Activated CD8-positive, alpha-beta T cell treated with anti-CD3 and anti-CD28 coated beads for 36 hours (primary cell): Measurements from ENCODE around the gene AFAP1L2. TPM values are rescaled to one million over a fixed set of nuclear protein-coding genes. Genes with fewer than 3 reads are reported as not detected.

Experiments
- ATAC-seq: fragments of 200-7000 bp; cut with Tn5 transposase; one replicate; pipeline ENCODE4 v1.10.0; 2021; ENCODE audit warnings: mild to moderate bottlenecking, moderate library complexity
- CTCF ChIA-PET: fragments of 350-600 bp; sonication (Branson Sonifier 250); formaldehyde crosslinking; loops from one replicate; lab custom pipeline; 2021; ENCODE audit warnings: antibody characterized with exemption; lab: Charles Lee
- POLR2A ChIA-PET: fragments of 350-600 bp; sonication (Branson Sonifier 250); formaldehyde crosslinking; loops from one replicate; lab custom pipeline; 2021; ENCODE audit warnings: antibody characterized with exemption; lab: Charles Lee
- DNase-seq: peaks from one replicate; pipeline ENCODE4 v3.0.0-alpha.2; 2020
- H3K27ac Mint-ChIP-seq: one replicate; pipeline ENCODE4 v1.8.0; 2021; ENCODE audit warnings: mild to moderate bottlenecking, mixed read lengths
- H3K27me3 Mint-ChIP-seq: one replicate; pipeline ENCODE4 v1.8.0; 2021; ENCODE audit warnings: mixed read lengths
- H3K36me3 Mint-ChIP-seq: one replicate; pipeline ENCODE4 v1.8.0; 2021; ENCODE audit warnings: low read depth, mixed read lengths
- H3K4me1 Mint-ChIP-seq: one replicate; pipeline ENCODE4 v1.8.0; 2021; ENCODE audit warnings: low read depth, mixed read lengths
- H3K4me3 Mint-ChIP-seq: one replicate; pipeline ENCODE4 v1.8.0; 2021; ENCODE audit warnings: mild to moderate bottlenecking, moderate library complexity, mixed read lengths
- H3K9me3 Mint-ChIP-seq: one replicate; pipeline ENCODE4 v1.8.0; 2021; ENCODE audit warnings: mixed read lengths
- intact Hi-C: fragments of 100-400 bp; cut with micrococcal nuclease; formaldehyde crosslinking; loops from one replicate; pipeline ENCODE4 v1.10.0; 2022
- total RNA-seq, 2 experiments: library from RNA; stranded (reverse); gene quantifications; one replicate each; pipeline ENCODE4 v1.2.3, GENCODE V29; 2021
- TF ChIP-seq, protein P1 (sequence below): fragments of 200-600 bp; IDR thresholded peaks from one replicate; pipeline ENCODE4 v1.8.0; 2022; ENCODE audit warnings: antibody characterized with exemption, mild to moderate bottlenecking

AFAP1L2 gene
- 1 to 10 TPM; 4.9 to 6.3 TPM for total RNA-seq

- POLR2A ChIA-PET = interaction anchor here (0.6 to 0.8 kb wide), 2 partner anchors 281 to 1365 kb away, joined by 3 to 4 read pairs; no protein-coding TSS in a partner anchor
- DNase-seq (no peak), ATAC-seq (peak; percentile 64)
Measured at GRCh38 chr10:114404171-114405010, at the start of gene AFAP1L2. AFAP1L2 (minus strand) TSS chr10:114404502; CDS start chr10:114404455, 47 bp downstream.

DNA sequence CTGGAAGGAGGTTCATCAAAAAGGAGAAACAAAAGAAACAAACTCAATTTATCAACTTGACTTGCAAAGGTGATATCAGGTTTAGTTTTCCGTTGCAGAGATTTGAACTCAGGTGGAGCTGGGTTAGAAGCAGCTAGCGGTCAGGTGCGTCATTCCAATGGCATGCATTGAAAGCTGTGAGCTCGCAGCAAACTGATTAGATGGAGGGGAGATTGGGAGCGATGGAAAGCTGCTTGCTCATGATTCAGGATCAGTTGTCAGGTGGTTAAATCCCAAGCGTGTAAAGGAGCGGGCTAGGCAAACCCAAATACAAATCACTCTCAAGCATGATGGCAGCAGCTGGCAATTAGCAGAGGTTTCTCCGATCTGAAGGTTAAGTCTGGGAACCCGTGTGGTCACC, 49.3 kb upstream of the AFAP1L2 start:
- intact Hi-C loops = no loop called here
- ATAC-seq (no peak), DNase-seq (no peak)
- Mint-ChIP-seq H3K4me1 (peaks cover 13% of the 10 kb centered on the region), H3K36me3 (peaks cover 27% of the 10 kb centered on the region), H3K27ac (no peak overlapping the region), H3K27me3 (no peaks in the 10 kb centered on the region), H3K4me3 (no peak overlapping the region), H3K9me3 (no peaks in the 10 kb centered on the region)
- TF ChIP-seq, protein P1, sequence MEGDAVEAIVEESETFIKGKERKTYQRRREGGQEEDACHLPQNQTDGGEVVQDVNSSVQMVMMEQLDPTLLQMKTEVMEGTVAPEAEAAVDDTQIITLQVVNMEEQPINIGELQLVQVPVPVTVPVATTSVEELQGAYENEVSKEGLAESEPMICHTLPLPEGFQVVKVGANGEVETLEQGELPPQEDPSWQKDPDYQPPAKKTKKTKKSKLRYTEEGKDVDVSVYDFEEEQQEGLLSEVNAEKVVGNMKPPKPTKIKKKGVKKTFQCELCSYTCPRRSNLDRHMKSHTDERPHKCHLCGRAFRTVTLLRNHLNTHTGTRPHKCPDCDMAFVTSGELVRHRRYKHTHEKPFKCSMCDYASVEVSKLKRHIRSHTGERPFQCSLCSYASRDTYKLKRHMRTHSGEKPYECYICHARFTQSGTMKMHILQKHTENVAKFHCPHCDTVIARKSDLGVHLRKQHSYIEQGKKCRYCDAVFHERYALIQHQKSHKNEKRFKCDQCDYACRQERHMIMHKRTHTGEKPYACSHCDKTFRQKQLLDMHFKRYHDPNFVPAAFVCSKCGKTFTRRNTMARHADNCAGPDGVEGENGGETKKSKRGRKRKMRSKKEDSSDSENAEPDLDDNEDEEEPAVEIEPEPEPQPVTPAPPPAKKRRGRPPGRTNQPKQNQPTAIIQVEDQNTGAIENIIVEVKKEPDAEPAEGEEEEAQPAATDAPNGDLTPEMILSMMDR = no peak
- POLR2A ChIA-PET = interaction anchor here (0.6 kb wide), 1 partner anchor 56 kb away, joined by 3 read pairs; no protein-coding TSS in a partner anchor
- CTCF ChIA-PET = interaction anchor here (1.7 to 6.0 kb wide), 3 partner anchors 18 to 150 kb away, joined by 6 to 34 read pairs (median 8); no protein-coding TSS in a partner anchor

More at GRCh38 chr10:114404171-114405010, at the start of gene AFAP1L2:
- TF ChIP-seq, protein P1 = no peak
- Mint-ChIP-seq H3K27me3 (peaks cover 59% of the 10 kb centered on the region), H3K27ac (no peak within 1 kb of the TSS), H3K9me3 (no peaks in the 10 kb centered on the region), H3K36me3 (no peaks in the 10 kb centered on the region), H3K4me3 (peak within 1 kb of the TSS; percentile 43), H3K4me1 (peaks cover 10% of the 10 kb centered on the region)
- CTCF ChIA-PET = interaction anchor here (0.5 to 1.3 kb wide), 3 partner anchors 15 to 532 kb away, joined by 3 to 8 read pairs (median 6); no protein-coding TSS in a partner anchor
- intact Hi-C loops = no loop called here

- H3K4me1 Mint-ChIP-seq = peaks cover 5% of the 10 kb centered on the region
- ATAC-seq (no peak), DNase-seq (no peak)
- intact Hi-C loops = no loop called here
- H3K9me3 Mint-ChIP-seq = no peaks in the 10 kb centered on the region
- H3K4me3 Mint-ChIP-seq = no peak overlapping the region
- no peaks in the 10 kb centered on the region for H3K27me3 Mint-ChIP-seq
- H3K27ac Mint-ChIP-seq = no peak overlapping the region
- TF ChIP-seq, protein P1 = no peak
- CTCF ChIA-PET = interaction anchor here (0.9 to 6.0 kb wide), 4 partner anchors 11 to 145 kb away, joined by 3 to 34 read pairs (median 4); no protein-coding TSS in a partner anchor
- POLR2A ChIA-PET = no interaction called here
- H3K36me3 Mint-ChIP-seq = peaks cover 20% of the 10 kb centered on the region
Measured at GRCh38 chr10:114448897-114449296, 44.6 kb upstream of the AFAP1L2 start.

DNA sequence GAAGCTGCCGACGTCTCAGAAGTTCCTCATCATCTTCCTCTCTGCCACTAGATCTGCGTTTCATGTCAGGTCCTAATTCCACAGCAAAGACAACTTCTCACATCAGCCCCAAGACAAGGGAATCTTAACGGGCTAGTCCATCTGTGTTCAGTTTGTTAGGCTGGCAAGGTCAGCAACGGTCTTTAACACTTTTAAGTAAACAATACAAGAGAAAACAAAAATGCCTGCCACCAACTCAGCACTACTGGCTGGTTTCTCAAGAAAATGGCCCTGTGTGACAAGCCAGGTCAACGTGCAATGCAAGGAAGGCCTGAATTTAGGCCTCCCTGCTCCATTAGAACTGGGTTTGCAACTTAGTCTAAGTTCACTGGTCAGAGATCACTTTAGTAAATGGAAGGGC, 41.0 kb upstream of the AFAP1L2 start:
- ChIA-PET CTCF (no interaction called here), POLR2A (no interaction called here)
- Mint-ChIP-seq H3K27ac (peak overlapping the region; percentile 36), H3K4me3 (no peak overlapping the region), H3K36me3 (peaks cover 22% of the 10 kb centered on the region), H3K4me1 (no peaks in the 10 kb centered on the region), H3K9me3 (no peaks in the 10 kb centered on the region), H3K27me3 (no peaks in the 10 kb centered on the region)
- DNase-seq = no peak
- TF ChIP-seq, protein P1 = no peak
- no peak for ATAC-seq
- intact Hi-C loops = no loop called here

GRCh38 chr10:114444819-114445218, 40.5 kb upstream of the AFAP1L2 start:
- intact Hi-C loops = no loop called here
- TF ChIP-seq, protein P1 = no peak
- ChIA-PET POLR2A (no interaction called here), CTCF (interaction anchor here (2.9 kb wide), 1 partner anchor 141 kb away, joined by 11 read pairs; no protein-coding TSS in a partner anchor)
- no peak for ATAC-seq
- no peaks in the 10 kb centered on the region for H3K27me3 Mint-ChIP-seq
- H3K36me3 Mint-ChIP-seq = peaks cover 24% of the 10 kb centered on the region
- H3K4me1 Mint-ChIP-seq = no peaks in the 10 kb centered on the region
- no peaks in the 10 kb centered on the region for H3K9me3 Mint-ChIP-seq
- H3K27ac Mint-ChIP-seq = peak overlapping the region; percentile 36
- H3K4me3 Mint-ChIP-seq = no peak overlapping the region
- DNase-seq = no peak
